GM19035 (cell line): Measurements from ENCODE around the gene PER2.
"Not testable (repeated sequence)": the region's sequence is repeated elsewhere in the genome, so short reads cannot be mapped to it uniquely, and the experiment has no call there.

Source experiments
- ATAC-seq: cut with Tn5 transposase; IDR thresholded peaks from one replicate; pipeline ENCODE4 v1.9.1; 2021; ENCODE audit not compliant: unreplicated experiment

Gene PER2

DNA sequence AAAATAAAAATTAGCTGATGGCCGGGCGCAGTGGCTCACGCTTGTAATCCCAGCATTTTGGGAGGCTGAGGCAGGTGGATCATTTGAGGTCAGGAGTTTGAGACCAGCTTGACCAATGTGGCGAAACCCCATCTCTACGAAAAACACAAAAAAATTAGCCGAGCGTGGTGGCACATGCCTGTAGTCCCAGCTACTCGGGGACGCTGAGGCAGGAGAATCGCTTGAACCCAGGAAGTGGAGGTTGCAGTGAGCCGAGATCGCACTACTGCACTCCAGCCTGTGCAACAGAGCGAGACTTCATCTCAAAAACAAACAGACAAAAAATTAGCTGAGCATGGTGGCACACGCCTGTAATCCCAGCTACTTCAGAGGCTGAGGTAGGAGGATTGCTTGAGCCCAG lies 22.3 kb upstream of the PER2 start:
- not testable (repeated sequence) for ATAC-seq

- no peak for ATAC-seq
Measured at GRCh38 chr2:238308177-238308576, 19.8 kb upstream of the PER2 start.

DNA sequence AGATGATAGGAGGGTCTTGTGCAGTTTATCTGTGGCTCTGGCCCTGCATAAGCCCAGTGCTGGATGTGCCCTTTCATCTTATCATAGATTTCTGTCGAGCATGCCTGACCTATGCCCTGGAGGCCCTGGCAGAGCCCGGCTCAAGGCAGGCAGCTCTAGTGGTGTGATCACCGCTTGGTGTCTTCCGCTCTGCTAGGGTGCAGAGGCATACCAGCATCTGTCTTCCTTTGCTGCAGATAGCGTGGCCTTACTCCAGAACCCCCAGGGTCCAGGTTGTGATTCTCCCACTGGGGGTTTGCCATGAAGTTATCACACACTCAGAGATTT lies 18.2 kb upstream of the PER2 start:
- no peak for ATAC-seq

DNA sequence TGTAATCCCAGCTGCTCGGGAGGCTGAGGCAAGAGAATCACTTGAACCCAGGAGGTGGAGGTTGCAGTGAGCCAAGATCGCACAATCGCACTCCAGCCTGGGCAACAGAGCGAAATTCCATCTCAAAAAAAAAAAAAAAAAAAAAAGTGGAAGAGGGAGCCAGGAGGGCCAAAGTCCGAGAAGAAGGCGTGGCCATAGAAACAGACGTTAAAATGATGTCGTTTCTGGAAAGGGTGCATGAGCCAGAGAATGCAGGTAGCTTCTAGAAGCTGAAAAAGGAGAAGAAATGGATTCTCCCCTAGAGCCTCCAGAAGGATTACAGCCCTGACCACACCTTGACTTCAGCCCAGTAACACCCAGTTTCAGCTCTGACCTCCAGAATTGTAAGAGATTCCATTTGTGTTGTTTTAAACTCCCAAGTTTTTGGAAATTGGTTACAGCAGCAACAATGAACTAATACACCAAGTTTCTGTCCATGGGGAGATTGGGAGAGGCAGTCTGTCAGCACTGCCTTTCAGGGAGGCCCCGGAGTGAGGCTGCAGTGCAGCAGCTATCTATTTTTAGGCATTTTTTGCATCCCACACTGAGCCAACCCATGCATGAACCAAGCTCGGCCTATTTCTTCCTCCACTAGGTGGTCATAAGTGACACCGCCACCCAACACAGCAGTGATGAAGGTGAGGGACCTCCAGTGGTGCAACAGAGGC lies 17.7 kb upstream of the PER2 start:
- no peak for ATAC-seq

DNA sequence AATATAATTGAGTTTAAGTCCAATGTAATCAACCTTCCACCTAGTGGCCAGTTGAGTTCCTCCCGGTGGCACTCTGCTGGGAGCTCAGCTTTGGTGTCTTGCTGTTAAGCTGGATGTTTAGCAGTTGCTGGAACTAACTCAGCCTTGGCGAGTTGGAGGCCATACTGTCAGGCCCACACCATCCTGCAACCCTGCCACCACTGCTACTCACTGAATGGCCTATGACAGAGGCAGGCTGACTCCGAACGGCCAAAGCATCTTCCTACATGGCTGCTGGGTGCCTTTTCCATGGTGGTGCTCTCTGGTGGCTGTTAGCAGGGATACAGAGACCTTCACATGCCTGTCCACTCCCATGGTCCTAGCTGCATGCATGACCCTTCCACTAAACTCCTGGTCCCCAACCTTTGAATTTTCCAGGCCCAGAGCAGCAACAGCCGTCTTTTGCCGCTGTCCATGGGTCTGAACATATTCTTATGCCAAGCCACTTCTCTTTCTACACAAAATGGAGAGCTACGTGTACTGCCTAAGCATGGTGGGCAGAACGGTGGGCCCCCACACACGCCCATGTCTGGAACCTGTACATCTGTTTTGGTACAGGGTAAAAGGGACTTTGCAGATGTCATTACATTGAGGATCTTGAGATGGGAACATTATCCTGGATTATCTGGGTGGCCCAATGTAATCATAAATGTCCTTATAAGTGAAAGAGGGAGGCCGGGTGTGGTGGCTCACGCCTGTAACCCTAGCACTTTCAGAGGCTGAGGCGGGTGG lies 16.9 kb upstream of the PER2 start:
- ATAC-seq: no peak

DNA sequence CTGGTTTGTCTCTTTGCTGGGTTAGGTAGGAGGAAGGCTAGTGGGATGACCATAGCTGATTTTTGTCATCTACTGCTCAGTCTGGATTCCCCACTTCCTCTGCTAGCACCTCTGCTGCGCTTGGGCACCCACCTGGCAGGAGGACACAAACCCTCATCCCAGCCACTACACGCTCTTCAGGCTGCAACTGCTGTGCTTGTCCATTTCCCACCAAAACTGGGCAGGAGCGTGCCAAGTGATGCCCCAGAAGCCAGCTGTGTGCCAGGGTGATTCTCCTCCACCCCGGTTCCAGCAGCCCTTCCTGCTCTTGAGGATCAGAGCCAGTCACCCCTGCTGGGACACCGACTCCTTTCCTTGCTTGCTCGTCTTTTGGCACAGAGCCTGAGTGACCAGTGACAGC lies 15.7 kb upstream of the PER2 start:
- ATAC-seq: no peak

DNA sequence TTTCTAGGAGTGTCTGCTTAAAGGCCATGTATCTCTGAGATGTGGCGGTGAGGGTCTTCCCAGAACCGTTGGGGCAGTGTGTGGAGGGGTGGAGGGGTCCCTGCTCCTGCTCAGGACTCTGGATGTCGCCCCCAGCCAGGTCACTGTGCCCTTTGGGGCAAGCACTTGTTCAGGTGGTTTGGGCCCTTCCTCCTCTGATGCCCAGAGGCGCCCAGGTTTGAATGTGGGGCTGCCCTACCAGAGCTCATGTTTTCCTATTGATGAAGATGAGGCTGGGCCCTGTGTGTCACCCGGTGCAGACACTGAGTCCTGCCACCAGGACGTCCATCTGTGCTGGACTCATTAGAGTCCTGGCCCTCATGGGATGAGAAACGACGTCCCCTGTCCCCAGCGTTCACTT lies 14.3 kb upstream of the PER2 start:
- ATAC-seq: no peak

DNA sequence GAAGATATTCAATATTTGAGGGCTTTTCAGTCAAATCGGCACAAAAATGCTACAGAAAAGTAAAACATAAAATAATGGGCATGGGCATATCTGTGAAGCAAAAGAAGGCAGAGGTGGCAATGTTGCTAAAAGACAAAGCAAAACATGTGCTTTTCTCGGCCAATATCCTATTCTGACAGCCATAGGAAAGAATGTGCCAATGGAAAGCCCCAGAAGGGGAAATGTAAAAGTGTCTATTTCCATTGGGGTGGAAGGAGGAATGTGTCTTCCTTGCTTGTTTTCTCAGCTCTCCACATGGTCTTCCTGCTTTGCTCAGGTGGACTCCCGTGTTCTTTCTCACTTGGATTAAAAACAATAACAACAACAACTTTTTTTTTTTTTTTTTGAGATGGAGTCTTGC lies 13.7 kb upstream of the PER2 start:
- ATAC-seq: no peak

GRCh38 chr2:238299803-238300202 lies 11.4 kb upstream of the PER2 start:
- ATAC-seq: no peak

DNA sequence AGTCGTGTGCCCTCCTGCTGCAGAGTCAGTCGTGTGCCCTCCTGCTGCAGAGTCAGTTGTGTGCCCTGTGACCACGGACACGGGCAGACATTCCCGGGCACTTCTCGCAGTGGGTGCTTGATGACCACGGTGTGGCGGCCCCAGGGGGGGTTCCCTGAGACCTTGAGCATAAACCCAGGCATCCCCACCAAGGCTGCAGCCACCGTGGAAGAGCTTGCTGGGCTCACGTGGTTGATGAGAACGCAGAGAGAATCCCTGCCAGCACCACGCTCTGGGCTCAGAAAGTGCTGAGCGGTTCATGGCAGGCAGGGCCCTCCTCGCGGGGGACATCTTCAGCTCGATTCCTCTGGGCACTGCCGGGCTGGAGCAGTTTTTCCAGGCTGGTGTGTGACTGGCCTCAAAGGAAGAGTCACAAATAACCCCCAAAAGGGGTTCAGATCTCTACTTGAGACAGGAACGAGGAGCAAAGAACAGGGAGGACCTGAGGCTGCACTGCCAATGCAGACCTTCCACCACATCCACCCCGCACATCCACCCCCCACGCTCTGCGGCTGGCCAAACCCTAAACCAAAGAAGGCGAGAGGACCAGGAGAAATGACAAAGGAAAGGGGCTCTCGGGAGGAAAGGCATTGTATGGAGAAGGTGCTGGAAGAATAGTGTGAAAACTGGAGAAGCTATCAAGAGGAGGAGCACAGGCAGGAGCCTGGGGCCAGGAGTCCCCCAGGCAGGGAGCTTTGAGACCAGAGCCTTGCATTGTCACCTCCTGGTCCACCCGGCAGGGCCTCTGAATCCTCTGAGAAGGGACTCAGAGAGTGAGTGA lies 8.4 kb upstream of the PER2 start:
- ATAC-seq: no peak

DNA sequence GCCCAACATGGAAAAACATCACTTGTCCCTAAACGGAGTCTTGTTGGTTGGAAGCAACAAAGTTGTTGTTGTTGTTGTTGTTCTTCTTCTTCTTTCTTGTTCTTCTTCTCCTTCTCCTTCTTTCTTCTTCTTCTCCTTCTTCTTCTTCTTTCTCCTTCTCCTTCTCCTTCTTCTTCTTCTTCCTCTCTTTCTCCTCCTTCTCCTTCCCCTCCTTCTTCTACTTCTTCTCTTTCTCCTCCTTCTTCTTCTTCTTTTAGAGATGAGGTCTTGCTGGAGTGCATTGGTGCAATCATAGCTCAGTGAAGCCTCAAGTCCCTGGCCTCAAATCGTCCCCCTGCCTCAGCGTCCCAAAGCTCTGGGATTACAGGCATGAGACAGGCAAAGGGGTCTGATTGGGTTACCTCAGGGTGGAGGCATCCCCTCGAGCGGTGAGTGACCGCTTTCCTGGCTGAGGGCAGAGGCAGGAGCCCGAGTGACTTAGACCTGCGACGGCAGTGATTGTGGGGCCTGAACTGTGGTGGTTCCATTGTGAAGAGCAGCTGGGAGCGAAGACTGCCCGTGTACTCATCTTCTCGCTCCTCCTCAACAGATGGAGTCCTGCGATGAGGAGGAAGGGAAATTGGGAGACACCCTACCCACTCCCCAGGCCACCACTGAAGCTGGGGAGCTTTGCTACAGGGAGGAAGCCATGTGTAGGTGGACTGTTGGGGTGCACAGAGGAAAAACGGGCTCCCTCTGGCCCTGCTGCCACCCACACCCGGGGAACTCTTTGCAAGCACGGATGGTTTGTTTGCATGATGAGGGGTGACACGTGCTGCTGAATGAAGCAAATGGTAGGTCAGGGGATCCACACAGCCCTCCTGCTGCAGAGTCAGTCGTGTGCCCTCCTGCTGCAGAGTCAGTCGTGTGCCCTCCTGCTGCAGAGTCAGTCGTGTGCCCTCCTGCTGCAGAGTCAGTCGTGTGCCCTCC lies 7.0 kb upstream of the PER2 start:
- ATAC-seq: no peak

- no peak for ATAC-seq
Measured at GRCh38 chr2:238294393-238295143, 6.2 kb upstream of the PER2 start.

- no peak for ATAC-seq
Measured at GRCh38 chr2:238294046-238294392, 5.6 kb upstream of the PER2 start.

- no peak for ATAC-seq
Measured at GRCh38 chr2:238291550-238292281, 3.3 kb upstream of the PER2 start.

GRCh38 chr2:238290715-238291549 lies 2.5 kb upstream of the PER2 start:
- ATAC-seq: no peak

GRCh38 chr2:238290091-238290509 lies 1.7 kb upstream of the PER2 start:
- ATAC-seq: no peak

GRCh38 chr2:238289574-238289973 lies 1.2 kb upstream of the PER2 start:
- no peak for ATAC-seq
